K562 (cell line): ENCODE measurements around the gene TKT. TPM values are rescaled to one million over a fixed set of nuclear protein-coding genes. Genes with fewer than 3 reads are reported as not detected.

Source experiments
- CREBBP ChIP-seq: IDR thresholded peaks from one replicate; pipeline ENCODE4 v1.6.1; 2012; ENCODE audit warnings: low read depth, mild to moderate bottlenecking, control low read depth, inconsistent platforms, low read length
- MNT ChIP-seq, 2 experiments: fragments of 450-650 bp; conservative IDR thresholded peaks; 2 replicates each; pipeline ENCODE4 v1.6.1; 2017; ENCODE audit warnings: mild to moderate bottlenecking in 2 of 2, moderate library complexity in 2 of 2
- NRF1 ChIP-seq, 2 experiments: fragments of 450-650 bp; IDR thresholded peaks in 1 of 2; conservative IDR thresholded peaks in 1 of 2; 2 replicates each; pipeline ENCODE4 v1.6.1; 2014; ENCODE audit warnings: mild to moderate bottlenecking in 2 of 2
- PRDM10 ChIP-seq: fragments of 450-650 bp; IDR thresholded peaks from 2 replicates; pipeline ENCODE4 v1.6.1; 2018; ENCODE audit not compliant: partially characterized antibody
- RNF219 ChIP-seq: fragments of 250-450 bp; sonication (Bioruptor Pico); IDR thresholded peaks from 2 replicates; pipeline ENCODE4 v1.5.0; 2022; ENCODE audit warnings: mild to moderate bottlenecking
- SMAD3 ChIP-seq: fragments of 450-650 bp; formaldehyde crosslinking; conservative IDR thresholded peaks from 2 replicates; pipeline ENCODE4 v1.4.0; 2020; ENCODE audit warnings: mild to moderate bottlenecking
- TAL1 ChIP-seq: fragments of 450-650 bp; IDR thresholded peaks from 2 replicates; pipeline ENCODE4 v1.6.1; 2016; ENCODE audit warnings: mild to moderate bottlenecking
- TFAM ChIP-seq: fragments of 250-450 bp; sonication (Bioruptor Pico); conservative IDR thresholded peaks from 2 replicates; pipeline ENCODE4 v1.5.0; 2021; ENCODE audit warnings: mild to moderate bottlenecking, moderate library complexity
- TFE3 ChIP-seq: fragments of 450-650 bp; formaldehyde crosslinking; IDR thresholded peaks from 2 replicates; pipeline ENCODE4 v1.4.0; 2020; ENCODE audit warnings: mild to moderate bottlenecking, mixed read lengths
- USF2 ChIP-seq: sonication (generic); formaldehyde crosslinking; IDR thresholded peaks from 2 replicates; pipeline ENCODE4 v1.5.0; 2020; ENCODE audit warnings: missing genetic modification reagents
- WHSC1 ChIP-seq: IDR thresholded peaks from one replicate; pipeline ENCODE4 v1.6.1; 2012; ENCODE audit warnings: low read length, control low read depth, inconsistent platforms
- ZNF384 ChIP-seq: IDR thresholded peaks from 2 replicates; pipeline ENCODE4 v1.6.1; 2012; ENCODE audit warnings: low read depth, low read length, improper control_type of control experiment
- ZNF57 ChIP-seq: fragments of 450-650 bp; formaldehyde crosslinking; IDR thresholded peaks from 2 replicates; pipeline ENCODE4 v1.4.0; 2020; ENCODE audit warnings: mild to moderate bottlenecking, moderate library complexity
- polyA plus RNA-seq, 8 experiments: library from polyadenylated mRNA; depleted of rRNA in 4 of 8; stranded (reverse) in 5 of 8; unstranded in 3 of 8; fragments of >200 nt; fragmentation: Nextera tagmentation in 2 of 8; fragmentation: Illumina TruSeq in 1 of 8; extraction: Ambion mirVana in 2 of 8; extraction: Trizol in 1 of 8; gene quantifications; 2 replicates each; pipeline versions ENCODE4 v1.2.1 to v1.2.3, GENCODE V29; 2011 to 2014; ENCODE audit warnings: inconsistent platforms in 1 of 8, missing spikeins in 1 of 8
- total RNA-seq, 7 experiments: library from RNA; depleted of rRNA in 6 of 7; stranded (reverse); fragments of >200 nt in 6 of 7; fragmentation: Illumina TruSeq in 2 of 7; extraction: Trizol in 2 of 7; gene quantifications; 2 replicates each; pipeline versions ENCODE4 v1.2.1 to v1.2.3, GENCODE V29; 2011 to 2021; ENCODE audit warnings: low replicate concordance in 1 of 7

Gene TKT
- total and polyA plus RNA-seq, 9 of the 15 experiments (the other 6 are each of a cell fraction or from before 2014, with no cell fraction given): 58.1 to 401 (median 187) TPM

- TF ChIP-seq MNT (conservative IDR thresholded peaks at IDR 0.05): peak; percentile 15 to 43; a peak in 1 of 4 replicates
- TF ChIP-seq TFE3 (CRISPR knock-in tag): no peak
- TF ChIP-seq ZNF57 (CRISPR knock-in tag): no peak
- TF ChIP-seq WHSC1: no peak
- TF ChIP-seq TFAM (CRISPR knock-in tag): no peak
- no peak for TF ChIP-seq PRDM10
- TF ChIP-seq TAL1: no peak
- no peak for TF ChIP-seq RNF219 (CRISPR knock-in tag)
- no peak for TF ChIP-seq CREBBP
- TF ChIP-seq SMAD3: no peak
- TF ChIP-seq ZNF384: no peak
- TF ChIP-seq USF2 (CRISPR knock-in tag): no peak
- peak; percentile 77 to 82 for TF ChIP-seq NRF1 (conservative IDR thresholded peaks at IDR 0.05 in 1 of 2, IDR thresholded peaks at IDR 0.05 in 1 of 2)
Measured at GRCh38 chr3:53195602-53196574, 59.9 kb downstream of the TKT start (continued).
